Measurements from ENCODE around the gene RTL10. TPM values are rescaled to one million over a fixed set of nuclear protein-coding genes. Genes with fewer than 3 reads are reported as not detected.

Gene RTL10
- total and polyA plus RNA-seq, 5 donors = 5.8 to 9.9 (median 7.9) TPM

DNA sequence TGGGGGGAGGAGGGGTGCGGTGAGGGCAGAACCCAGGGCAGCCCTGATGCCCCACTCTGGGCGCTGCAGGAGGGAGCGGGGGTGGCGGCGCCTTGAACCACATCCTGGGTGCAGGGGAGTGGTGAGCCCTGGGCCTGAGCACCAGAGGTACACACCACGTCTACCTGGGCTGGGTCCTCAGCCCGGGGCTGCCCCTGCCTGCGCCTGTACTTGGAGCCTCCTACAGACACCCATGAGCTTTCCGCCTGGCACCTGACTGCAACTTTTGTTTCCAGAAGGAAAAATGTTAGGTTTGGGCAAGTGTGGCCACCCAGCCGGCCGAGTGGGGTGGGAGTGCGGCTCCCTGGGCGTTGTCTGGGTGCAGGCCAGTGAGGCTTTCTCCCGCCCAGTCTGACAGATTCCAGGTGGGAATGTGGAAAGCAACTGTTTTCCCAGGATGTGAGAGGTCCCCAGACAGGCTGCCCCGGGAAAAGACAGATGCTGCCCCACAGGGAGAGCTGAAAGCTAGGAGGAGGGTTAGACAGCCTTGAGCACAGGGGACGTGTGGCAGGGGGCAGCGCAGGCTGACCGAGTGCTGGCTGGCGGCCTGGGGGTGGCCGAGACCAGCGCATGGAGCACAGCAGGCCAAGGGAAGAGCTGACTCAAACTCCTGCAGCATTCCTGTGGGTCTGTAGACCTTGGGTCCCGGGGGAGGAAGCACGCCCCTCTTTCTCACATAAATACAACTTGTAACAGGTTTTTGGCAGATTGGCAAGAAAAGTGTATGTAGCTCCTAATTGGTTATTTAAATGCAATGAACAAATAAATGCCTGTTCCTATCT lies 44.1 kb downstream of the RTL10 start:
- intact Hi-C loops (cut with DNase I) = no loop called here
- H3K4me3 ChIP-seq (ENCODE audit: low read length) = no peak overlapping the region
- ATAC-seq = no peak
- H3K9me3 ChIP-seq (ENCODE audit: control insufficient read depth, low read length) = no peaks in the 10 kb centered on the region
- H3K27ac ChIP-seq (ENCODE audit: low read length) = no peak overlapping the region
- H3K27me3 ChIP-seq (ENCODE audit: control insufficient read depth, insufficient read depth) = no peaks in the 10 kb centered on the region
- DNase-seq = peak in 1 of 3 donors; percentile 47
- 88% methylated on average over 23 of the region's 23 CpGs for WGBS
- peaks cover 2% of the 10 kb centered on the region for H3K4me1 ChIP-seq (ENCODE audit: control insufficient read depth, insufficient read depth, low read length)

DNA sequence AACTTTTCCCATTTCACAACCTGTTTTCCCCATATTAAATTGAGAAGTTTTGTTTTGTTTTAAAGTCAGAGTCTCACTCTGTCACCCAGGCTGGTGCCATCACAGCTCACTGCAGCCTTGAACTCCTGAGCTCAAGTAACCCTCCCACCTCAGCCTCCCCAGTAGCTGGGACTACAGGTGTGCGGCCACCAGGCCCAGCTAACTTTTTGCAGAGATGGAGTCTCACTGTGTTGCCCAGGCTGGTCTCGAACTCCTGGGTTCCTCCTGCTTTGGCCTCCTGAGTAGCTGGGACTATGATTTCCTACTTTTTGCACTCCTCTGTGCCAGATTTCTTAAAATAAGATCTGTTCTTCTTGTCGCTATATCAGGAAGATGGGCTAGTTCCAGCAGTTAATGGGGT lies 44.9 kb downstream of the RTL10 start:
- ATAC-seq (no peak), DNase-seq (no peak)
- Histone ChIP-seq H3K4me1 (ENCODE audit: control insufficient read depth, insufficient read depth, low read length) (peaks cover 2% of the 10 kb centered on the region), H3K4me3 (ENCODE audit: low read length) (no peak overlapping the region), H3K9me3 (ENCODE audit: control insufficient read depth, low read length) (no peaks in the 10 kb centered on the region), H3K27me3 (ENCODE audit: control insufficient read depth, insufficient read depth) (no peaks in the 10 kb centered on the region), H3K27ac (ENCODE audit: low read length) (no peak overlapping the region)
- WGBS = 92% methylated on average over 3 of the region's 3 CpGs
- intact Hi-C loops (cut with DNase I) = no loop called here

DNA sequence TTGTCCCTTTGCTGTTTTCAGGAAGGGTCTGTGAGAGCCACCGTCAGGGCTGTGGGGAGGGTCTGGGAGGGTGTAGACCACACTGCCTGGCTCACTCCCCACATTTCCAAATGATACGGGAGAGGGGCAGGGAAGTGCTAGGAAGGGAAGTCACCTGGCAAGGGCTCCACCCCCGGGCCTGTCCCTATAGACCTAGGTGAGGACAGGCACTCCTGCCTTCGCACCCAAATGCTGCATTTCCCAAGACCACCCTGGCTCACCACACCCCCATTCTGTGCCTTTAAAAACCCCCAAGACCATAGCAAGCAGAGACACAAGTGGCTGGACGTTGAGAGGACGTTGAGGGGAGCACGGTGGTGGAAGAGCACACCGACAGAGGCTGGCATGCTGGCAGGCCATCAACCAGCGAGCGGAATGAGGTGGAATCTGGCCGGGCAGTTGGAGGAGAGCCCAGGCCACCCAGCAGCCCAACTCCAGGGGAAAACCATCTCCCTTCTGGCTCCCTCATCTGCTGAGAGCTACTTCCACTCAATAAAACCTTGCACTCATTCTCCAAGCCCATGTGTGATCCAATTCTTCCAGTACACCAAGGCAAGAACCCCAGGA lies 45.7 kb downstream of the RTL10 start:
- ATAC-seq = no peak
- intact Hi-C loops (cut with DNase I) = no loop called here
- 71% methylated on average over 11 of the region's 11 CpGs for WGBS

DNA sequence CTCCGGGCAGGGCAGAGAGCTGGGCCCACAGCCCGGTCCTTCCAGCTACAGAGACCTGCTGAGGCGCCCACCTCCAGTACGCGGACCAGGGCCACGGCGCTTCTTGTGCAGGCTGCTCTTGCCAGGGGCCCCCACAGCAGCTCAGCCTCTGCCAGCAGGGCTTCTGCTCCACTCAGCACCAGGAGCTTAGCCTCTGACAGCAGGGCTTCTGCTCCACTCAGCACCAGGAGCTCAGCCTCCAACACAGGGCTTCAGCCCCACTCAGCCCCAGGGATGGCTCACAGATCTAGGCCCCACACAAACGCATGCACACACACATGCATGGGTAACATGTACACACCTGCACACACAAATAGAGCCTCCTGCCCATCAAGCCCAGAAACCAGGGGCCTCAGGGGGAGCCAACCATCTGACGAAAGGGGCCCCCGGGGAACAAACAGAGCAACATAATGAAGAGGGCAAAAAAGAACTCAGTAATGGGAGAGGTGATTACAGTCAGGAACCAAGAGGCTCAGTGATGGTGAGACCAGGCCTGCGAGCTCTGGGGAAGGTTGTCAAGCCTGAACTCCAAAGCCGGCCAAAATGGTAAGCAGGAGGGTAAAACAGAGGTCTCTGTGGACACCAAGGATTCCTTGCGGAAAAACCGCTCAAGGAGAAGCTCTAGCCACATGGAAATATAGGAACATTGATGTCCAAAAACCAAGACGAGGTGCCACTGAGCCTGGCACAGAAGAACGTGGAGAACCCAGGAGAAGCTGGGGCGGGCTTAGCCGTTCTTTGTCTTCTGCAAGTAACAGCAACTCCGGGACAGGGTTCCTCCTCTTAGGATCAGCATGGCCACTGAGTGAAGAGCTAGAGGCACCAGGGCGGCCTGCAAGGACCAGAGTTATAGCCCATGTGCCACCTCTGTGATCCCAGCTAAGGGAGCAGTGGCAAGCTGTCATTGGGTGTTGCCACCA lies 46.5 kb downstream of the RTL10 start:
- DNase-seq (peak in 1 of 3 donors; percentile 55), ATAC-seq (no peak)
- Histone ChIP-seq H3K27me3 (ENCODE audit: control insufficient read depth, insufficient read depth) (no peaks in the 10 kb centered on the region), H3K9me3 (ENCODE audit: control insufficient read depth, low read length) (no peaks in the 10 kb centered on the region), H3K4me3 (ENCODE audit: low read length) (no peak overlapping the region), H3K4me1 (ENCODE audit: control insufficient read depth, insufficient read depth, low read length) (peaks cover 2% of the 10 kb centered on the region), H3K27ac (ENCODE audit: low read length) (no peak overlapping the region)
- 93% methylated on average over 20 of the region's 20 CpGs for WGBS
- intact Hi-C loops (cut with DNase I) = no loop called here

More for the DNA sequence above, 45.7 kb downstream of the RTL10 start:
- Histone ChIP-seq H3K4me3 (ENCODE audit: low read length) (no peak overlapping the region), H3K4me1 (ENCODE audit: control insufficient read depth, insufficient read depth, low read length) (peaks cover 2% of the 10 kb centered on the region), H3K27me3 (ENCODE audit: control insufficient read depth, insufficient read depth) (no peaks in the 10 kb centered on the region), H3K27ac (ENCODE audit: low read length) (no peak overlapping the region), H3K9me3 (ENCODE audit: control insufficient read depth, low read length) (no peaks in the 10 kb centered on the region)
- peak in 1 of 3 donors; percentile 74 for DNase-seq

DNA sequence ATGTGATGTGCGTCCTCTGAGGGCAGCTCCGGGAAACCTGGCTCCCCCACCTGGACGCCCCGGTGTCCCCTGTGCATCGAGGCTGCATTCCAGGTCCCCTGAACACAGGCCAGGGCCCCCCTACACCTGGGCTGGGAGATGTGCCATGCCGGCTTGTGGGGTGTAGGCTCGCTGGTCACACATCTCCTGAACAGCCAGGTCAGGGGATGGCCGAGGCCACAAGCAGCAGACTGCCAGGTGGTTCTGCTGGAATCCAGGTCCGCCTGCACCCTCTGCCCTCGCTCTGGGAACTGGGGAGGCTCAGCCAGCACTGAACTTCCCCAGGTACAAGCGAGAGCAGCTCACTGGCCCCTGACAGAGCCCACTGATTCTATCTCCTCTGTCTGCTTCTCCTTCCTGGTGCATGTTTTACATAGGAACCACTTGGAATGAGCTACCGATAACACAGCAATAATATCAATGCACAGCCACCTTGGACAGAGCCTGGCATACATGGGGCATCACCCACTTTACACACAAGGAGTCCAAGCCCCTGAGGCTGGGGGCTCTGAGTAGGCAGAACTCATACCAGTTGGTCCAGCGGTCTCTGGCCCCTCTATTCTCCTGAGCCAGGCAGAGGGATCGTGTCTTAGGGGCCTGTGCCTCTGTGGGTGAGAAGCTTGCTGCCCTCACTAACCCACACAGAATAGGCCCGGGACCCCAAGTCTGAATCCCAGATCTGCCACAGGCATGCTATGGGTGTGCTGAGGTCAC lies 47.3 kb downstream of the RTL10 start:
- Histone ChIP-seq H3K27ac (ENCODE audit: low read length) (no peak overlapping the region), H3K9me3 (ENCODE audit: control insufficient read depth, low read length) (no peaks in the 10 kb centered on the region), H3K27me3 (ENCODE audit: control insufficient read depth, insufficient read depth) (no peaks in the 10 kb centered on the region), H3K4me1 (ENCODE audit: control insufficient read depth, insufficient read depth, low read length) (peaks cover 2% of the 10 kb centered on the region), H3K4me3 (ENCODE audit: low read length) (no peak overlapping the region)
- intact Hi-C loops (cut with DNase I) = no loop called here
- peak in 1 of 3 donors; percentile 30 for DNase-seq
- no peak for ATAC-seq
- WGBS = 95% methylated on average over 15 of the region's 15 CpGs

DNA sequence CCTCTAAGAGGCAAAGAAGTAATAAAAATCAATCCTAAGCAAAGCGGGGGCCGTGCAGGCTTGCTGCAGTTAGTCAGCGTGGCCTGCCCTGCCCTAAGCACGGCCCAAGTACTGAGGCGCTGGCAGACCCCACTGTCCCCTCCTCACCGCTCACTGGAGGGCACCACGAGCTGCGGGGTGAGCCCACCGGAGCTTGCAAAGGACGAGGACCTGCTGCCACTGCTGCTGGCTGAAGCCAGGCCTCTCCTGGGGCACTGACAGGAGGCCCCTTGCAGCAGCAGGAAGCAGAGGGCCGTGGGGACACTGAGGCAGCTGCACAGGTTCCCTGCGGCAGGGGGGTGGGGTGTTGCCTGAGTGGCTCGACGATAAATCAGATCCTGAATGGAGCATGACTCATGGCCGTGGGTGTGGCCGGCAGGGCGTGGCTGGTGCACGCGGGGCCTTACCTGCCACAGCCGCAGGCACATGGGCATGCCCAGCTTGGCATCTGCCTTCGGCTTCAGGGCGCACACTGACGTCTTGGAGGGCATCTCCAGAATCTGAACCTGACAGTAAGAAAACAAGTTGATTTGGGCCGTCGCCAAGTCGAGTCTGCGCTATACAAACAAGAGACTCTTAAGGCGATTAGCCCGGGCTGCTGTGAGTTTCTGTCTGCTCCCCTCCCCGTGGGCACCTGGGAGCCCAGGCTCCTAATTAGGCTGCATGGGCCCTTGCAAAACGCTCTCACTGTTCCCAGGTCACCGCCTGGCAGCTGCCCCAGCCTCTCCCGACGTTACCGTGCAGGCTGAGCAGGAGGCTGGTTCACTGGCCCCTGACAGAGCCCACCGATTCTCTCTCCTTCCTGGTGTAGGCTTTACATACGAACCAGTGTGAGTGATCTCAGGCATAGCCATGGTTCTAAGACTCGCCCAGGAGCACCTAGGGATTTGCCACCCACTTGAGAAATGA lies 48.2 kb downstream of the RTL10 start:
- 82% methylated on average over 38 of the region's 38 CpGs for WGBS

DNA sequence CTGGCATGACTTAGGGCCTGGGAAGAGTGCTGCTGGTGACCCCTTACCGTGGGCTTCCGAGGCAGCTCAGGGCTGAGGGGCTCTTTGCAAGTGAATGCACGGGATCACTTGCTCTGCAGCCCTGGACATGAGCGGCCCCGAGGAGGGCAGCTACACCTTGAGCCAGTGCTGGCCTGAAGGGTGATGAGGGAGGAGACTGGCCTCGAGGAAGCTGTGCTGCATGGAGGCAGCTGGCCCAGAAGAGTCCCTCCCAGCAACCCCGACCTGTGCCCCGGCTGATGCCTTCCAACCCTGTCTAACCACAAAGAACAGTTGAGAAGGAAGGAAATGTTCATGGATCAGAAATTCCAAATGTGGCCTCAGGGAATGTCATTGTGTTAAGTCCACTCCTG lies 48.9 kb downstream of the RTL10 start:
- Histone ChIP-seq H3K4me1 (ENCODE audit: control insufficient read depth, insufficient read depth, low read length) (peaks cover 2% of the 10 kb centered on the region), H3K9me3 (ENCODE audit: control insufficient read depth, low read length) (no peaks in the 10 kb centered on the region), H3K4me3 (ENCODE audit: low read length) (no peak overlapping the region), H3K27ac (ENCODE audit: low read length) (no peak overlapping the region), H3K27me3 (ENCODE audit: control insufficient read depth, insufficient read depth) (no peaks in the 10 kb centered on the region)
- DNase-seq (no peak), ATAC-seq (no peak)
- WGBS = 85% methylated on average over 8 of the region's 8 CpGs
- intact Hi-C loops (cut with DNase I) = no loop called here

More for the DNA sequence above, 48.2 kb downstream of the RTL10 start:
- Histone ChIP-seq H3K4me1 (ENCODE audit: control insufficient read depth, insufficient read depth, low read length) (peaks cover 2% of the 10 kb centered on the region), H3K4me3 (ENCODE audit: low read length) (no peak overlapping the region), H3K27me3 (ENCODE audit: control insufficient read depth, insufficient read depth) (no peaks in the 10 kb centered on the region), H3K9me3 (ENCODE audit: control insufficient read depth, low read length) (no peaks in the 10 kb centered on the region), H3K27ac (ENCODE audit: low read length) (no peak overlapping the region)
- intact Hi-C loops (cut with DNase I) = no loop called here
- ATAC-seq (peak in 1 of 2 donors; percentile 18), DNase-seq (peak in 1 of 3 donors; percentile 59)

Other genes starting within 250 kb of the RTL10 start
- 100 to 1,000 TPM; 143 to 264 (median 199) TPM for gene SEPTIN5, start 140.4 kb downstream of the RTL10 start, total RNA-seq
- 243 TPM for gene SEPTIN5, start 140.4 kb downstream of the RTL10 start, polyA plus RNA-seq
- gene GP1BB, start 131.3 kb downstream of the RTL10 start, total RNA-seq = 1 to 10 TPM in 1 of 4 donors, not detected in 3; 9.0 TPM
- gene GP1BB, start 131.3 kb downstream of the RTL10 start, polyA plus RNA-seq = 29.5 TPM
- 1 to 10 TPM in 1 of 4 donors, under 1 TPM in 3; 0.19 to 1.4 (median 0.78) TPM for gene TBX1, start 94.1 kb downstream of the RTL10 start, total RNA-seq
- 0.88 TPM for gene TBX1, start 94.1 kb downstream of the RTL10 start, polyA plus RNA-seq
- 1 to 10 TPM; 2.8 to 4.9 (median 4.0) TPM for gene GNB1L, start within 50 bp of the RTL10 start, total RNA-seq
- 2.1 TPM for gene GNB1L, start within 50 bp of the RTL10 start, polyA plus RNA-seq
- gene COMT, start 86.9 kb upstream of the RTL10 start, total RNA-seq = 10 to 100 TPM; 69.6 to 89.3 (median 84.4) TPM
- gene COMT, start 86.9 kb upstream of the RTL10 start, polyA plus RNA-seq = 102 TPM
- gene TXNRD2, start 86.9 kb upstream of the RTL10 start, total RNA-seq = 10 to 100 TPM; 18.7 to 28.5 (median 26.0) TPM
- 32.9 TPM for gene TXNRD2, start 86.9 kb upstream of the RTL10 start, polyA plus RNA-seq
- gene ARVCF, start 161.9 kb upstream of the RTL10 start, total RNA-seq = 10 to 100 TPM; 11.1 to 27.4 (median 18.4) TPM
- gene ARVCF, start 161.9 kb upstream of the RTL10 start, polyA plus RNA-seq = 21.7 TPM
- 10 to 100 TPM; 61.1 to 70.4 (median 67.3) TPM for gene TANGO2, start 166.2 kb upstream of the RTL10 start, total RNA-seq
- gene TANGO2, start 166.2 kb upstream of the RTL10 start, polyA plus RNA-seq = 64.9 TPM
- gene DGCR8, start 225.4 kb upstream of the RTL10 start, total RNA-seq = 10 to 100 TPM; 15.5 to 18.6 (median 17.0) TPM
- 11.2 TPM for gene DGCR8, start 225.4 kb upstream of the RTL10 start, polyA plus RNA-seq

Measured in right cardiac atrium (tissue), 5 donors.